ENCODE data around the gene PARP3. TPM values are rescaled to one million over a fixed set of nuclear protein-coding genes. Genes with fewer than 3 reads are reported as not detected.
"Not testable (repeated sequence)": the region's sequence is repeated elsewhere in the genome, so short reads cannot be mapped to it uniquely, and the experiment has no call there.

The PARP3 gene
- polyA plus RNA-seq = 17.1 TPM
- long read RNA-seq, donor 1 = 0 reads
- long read RNA-seq, donor 2 = 0 reads
- long read RNA-seq, donor 3 = 0 reads
- long read RNA-seq, donor 4 = 0 reads
- long read RNA-seq, donor 5, partial matches to known transcripts = 0 of 1 reads
- long read RNA-seq, donor 5, other reads (novel, unspliced or antisense) = 0 of 1 reads
- long read RNA-seq, donor 6, partial matches to known transcripts = 0 of 2 reads
- long read RNA-seq, donor 6, other reads (novel, unspliced or antisense) = 0 of 2 reads
- long read RNA-seq, donor 7, partial matches to known transcripts = 0 of 4 reads
- long read RNA-seq, donor 7, other reads (novel, unspliced or antisense) = 0 of 4 reads
- long read RNA-seq, donor 8 = 0 reads
- long read RNA-seq, donor 9, partial matches to known transcripts = 0 of 3 reads
- long read RNA-seq, donor 9, other reads (novel, unspliced or antisense) = 0 of 3 reads
- long read RNA-seq, donor 10 = 0 reads
- long read RNA-seq, donor 11 = 0 reads

- no CpG with 5 or more reads among the region's 67 CpGs for WGBS (ENCODE audit: insufficient coverage, low lambda C conversion rate)
- Histone ChIP-seq H3K4me1 (ENCODE audit: control insufficient read depth, insufficient read depth, low read length) (peaks cover 14% of the 10 kb centered on the region), H3K4me3 (ENCODE audit: low read length) (peak within 1 kb of the TSS; percentile 90), H3K9me3 (ENCODE audit: control insufficient read depth, low read depth, low read length) (no peaks in the 10 kb centered on the region), H3K27ac (ENCODE audit: low read length) (peak within 1 kb of the TSS; percentile 72), H3K36me3 (ENCODE audit: control insufficient read depth, insufficient read depth, low read length) (peaks cover 25% of the 10 kb centered on the region), H3K27me3 (ENCODE audit: control insufficient read depth, insufficient read depth, low read length) (no peaks in the 10 kb centered on the region)
- DNase-seq = peak; percentile 100
These were observed at the start of gene PARP3, which contains the start of gene RRP9 for GRCh38 chr3:51941798-51942602. TSS of gene PARP3 (plus strand) at chr3:51942363. CDS start at chr3:51943356, 993 bp downstream. TSS of gene RRP9 (minus strand) at chr3:51941904. CDS start at chr3:51941867, 37 bp downstream.

GRCh38 chr3:51894391-51894790 is 47.8 kb upstream of the PARP3 start:
- no CpG with 5 or more reads among the region's 4 CpGs for WGBS (ENCODE audit: insufficient coverage, low lambda C conversion rate)
- H3K36me3 ChIP-seq (ENCODE audit: control insufficient read depth, insufficient read depth, low read length) = no peaks in the 10 kb centered on the region
- H3K4me1 ChIP-seq (ENCODE audit: control insufficient read depth, insufficient read depth, low read length) = no peaks in the 10 kb centered on the region
- no peaks in the 10 kb centered on the region for H3K9me3 ChIP-seq (ENCODE audit: control insufficient read depth, low read depth, low read length)
- H3K27me3 ChIP-seq (ENCODE audit: control insufficient read depth, insufficient read depth, low read length) = peaks cover 6% of the 10 kb centered on the region
- no peak overlapping the region for H3K4me3 ChIP-seq (ENCODE audit: low read length)
- DNase-seq = no peak
- no peak overlapping the region for H3K27ac ChIP-seq (ENCODE audit: low read length)

- Histone ChIP-seq H3K27me3 (ENCODE audit: control insufficient read depth, insufficient read depth, low read length) (peaks cover 6% of the 10 kb centered on the region), H3K36me3 (ENCODE audit: control insufficient read depth, insufficient read depth, low read length) (no peaks in the 10 kb centered on the region), H3K27ac (ENCODE audit: low read length) (no peak overlapping the region), H3K4me1 (ENCODE audit: control insufficient read depth, insufficient read depth, low read length) (no peaks in the 10 kb centered on the region), H3K4me3 (ENCODE audit: low read length) (no peak overlapping the region), H3K9me3 (ENCODE audit: control insufficient read depth, low read depth, low read length) (no peaks in the 10 kb centered on the region)
- WGBS (ENCODE audit: insufficient coverage, low lambda C conversion rate) = no CpG with 5 or more reads among the region's 16 CpGs
- DNase-seq = no peak
These were observed 47.2 kb upstream of the PARP3 start for GRCh38 chr3:51894939-51895338.

- Histone ChIP-seq H3K27me3 (ENCODE audit: control insufficient read depth, insufficient read depth, low read length) (peaks cover 10% of the 10 kb centered on the region), H3K36me3 (ENCODE audit: control insufficient read depth, insufficient read depth, low read length) (no peaks in the 10 kb centered on the region), H3K4me3 (ENCODE audit: low read length) (no peak overlapping the region), H3K27ac (ENCODE audit: low read length) (no peak overlapping the region), H3K9me3 (ENCODE audit: control insufficient read depth, low read depth, low read length) (no peaks in the 10 kb centered on the region), H3K4me1 (ENCODE audit: control insufficient read depth, insufficient read depth, low read length) (no peaks in the 10 kb centered on the region)
- 94% methylated on average over 2 of the region's 10 CpGs for WGBS (ENCODE audit: insufficient coverage, low lambda C conversion rate)
- no peak for DNase-seq
These were observed 45.4 kb upstream of the PARP3 start for GRCh38 chr3:51896607-51897305.

- H3K36me3 ChIP-seq (ENCODE audit: control insufficient read depth, insufficient read depth, low read length) = no peaks in the 10 kb centered on the region
- no peak overlapping the region for H3K27ac ChIP-seq (ENCODE audit: low read length)
- no peak for DNase-seq
- no peaks in the 10 kb centered on the region for H3K9me3 ChIP-seq (ENCODE audit: control insufficient read depth, low read depth, low read length)
- no CpG with 5 or more reads among the region's 15 CpGs for WGBS (ENCODE audit: insufficient coverage, low lambda C conversion rate)
- H3K4me1 ChIP-seq (ENCODE audit: control insufficient read depth, insufficient read depth, low read length) = no peaks in the 10 kb centered on the region
- no peak overlapping the region for H3K4me3 ChIP-seq (ENCODE audit: low read length)
- H3K27me3 ChIP-seq (ENCODE audit: control insufficient read depth, insufficient read depth, low read length) = peaks cover 10% of the 10 kb centered on the region
These were observed 44.8 kb upstream of the PARP3 start for GRCh38 chr3:51897391-51897790.

- H3K4me3 ChIP-seq (ENCODE audit: low read length); DNase-seq; H3K36me3 ChIP-seq (ENCODE audit: control insufficient read depth, insufficient read depth, low read length); H3K4me1 ChIP-seq (ENCODE audit: control insufficient read depth, insufficient read depth, low read length); H3K27ac ChIP-seq (ENCODE audit: low read length); H3K27me3 ChIP-seq (ENCODE audit: control insufficient read depth, insufficient read depth, low read length); H3K9me3 ChIP-seq (ENCODE audit: control insufficient read depth, low read depth, low read length): not testable (repeated sequence)
- WGBS (ENCODE audit: insufficient coverage, low lambda C conversion rate) = no CpG with 5 or more reads among the region's 7 CpGs
These were observed 42.1 kb upstream of the PARP3 start for GRCh38 chr3:51900043-51900442.

- not testable (repeated sequence) for H3K27me3 ChIP-seq (ENCODE audit: control insufficient read depth, insufficient read depth, low read length); DNase-seq
- 100% methylated on average over 1 of the region's 7 CpGs for WGBS (ENCODE audit: insufficient coverage, low lambda C conversion rate)
These were observed 39.8 kb upstream of the PARP3 start for GRCh38 chr3:51902361-51902760.

GRCh38 chr3:51904034-51904823 is 37.9 kb upstream of the PARP3 start:
- no peaks in the 10 kb centered on the region for H3K36me3 ChIP-seq (ENCODE audit: control insufficient read depth, insufficient read depth, low read length)
- no peak overlapping the region for H3K4me3 ChIP-seq (ENCODE audit: low read length)
- H3K4me1 ChIP-seq (ENCODE audit: control insufficient read depth, insufficient read depth, low read length) = no peaks in the 10 kb centered on the region
- no peak overlapping the region for H3K27ac ChIP-seq (ENCODE audit: low read length)
- H3K27me3 ChIP-seq (ENCODE audit: control insufficient read depth, insufficient read depth, low read length) = peaks cover 4% of the 10 kb centered on the region
- whole genome bisulfite sequencing (ENCODE audit: insufficient coverage, low lambda C conversion rate) = no CpG with 5 or more reads among the region's 2 CpGs
- H3K9me3 ChIP-seq (ENCODE audit: control insufficient read depth, low read depth, low read length) = peaks cover 5% of the 10 kb centered on the region
- no peak for DNase-seq

More at GRCh38 chr3:51902361-51902760, 39.8 kb upstream of the PARP3 start:
- H3K36me3 ChIP-seq (ENCODE audit: control insufficient read depth, insufficient read depth, low read length); H3K4me1 ChIP-seq (ENCODE audit: control insufficient read depth, insufficient read depth, low read length); H3K4me3 ChIP-seq (ENCODE audit: low read length); H3K27ac ChIP-seq (ENCODE audit: low read length); H3K9me3 ChIP-seq (ENCODE audit: control insufficient read depth, low read depth, low read length): not testable (repeated sequence)

- WGBS (ENCODE audit: insufficient coverage, low lambda C conversion rate) = 100% methylated on average over 1 of the region's 4 CpGs
- Histone ChIP-seq H3K4me1 (ENCODE audit: control insufficient read depth, insufficient read depth, low read length) (no peaks in the 10 kb centered on the region), H3K4me3 (ENCODE audit: low read length) (no peak overlapping the region), H3K36me3 (ENCODE audit: control insufficient read depth, insufficient read depth, low read length) (no peaks in the 10 kb centered on the region), H3K27me3 (ENCODE audit: control insufficient read depth, insufficient read depth, low read length) (no peaks in the 10 kb centered on the region), H3K27ac (ENCODE audit: low read length) (no peak overlapping the region), H3K9me3 (ENCODE audit: control insufficient read depth, low read depth, low read length) (peaks cover 9% of the 10 kb centered on the region)
- DNase-seq = no peak
These were observed 34.1 kb upstream of the PARP3 start for GRCh38 chr3:51908026-51908425.

All from large intestine (tissue), 12 donors.